GM12878 (cell line): ENCODE data around the gene RSBN1L.

Experiments
- CBX5 ChIP-seq: sonication (generic); IDR thresholded peaks from 2 replicates; pipeline ENCODE4 v1.6.1; 2016; ENCODE audit warnings: low read depth, moderate library complexity, mild to moderate bottlenecking, inconsistent platforms
- CTCF ChIP-seq, 3 experiments: IDR thresholded peaks in 2 of 3; conservative IDR thresholded peaks in 1 of 3; 2 replicates each; pipeline ENCODE4 v1.5.1; 2011; ENCODE audit warnings: low read depth in 3 of 3, low read length in 3 of 3, mild to moderate bottlenecking in 3 of 3, control low read depth in 2 of 3, moderate library complexity in 2 of 3, inconsistent platforms in 1 of 3, mixed read lengths in 1 of 3; ENCODE audit not compliant: control insufficient read depth in 2 of 3, insufficient read depth in 1 of 3; ENCODE audit errors: extremely low read depth in 1 of 3
- EP300 ChIP-seq, 2 experiments: fragments of 150-350 bp in 1 of 2; IDR thresholded peaks; 2 replicates each; pipeline ENCODE4 v1.6.1; 2011 to 2012; ENCODE audit warnings: low read depth in 2 of 2, low read length in 2 of 2, borderline replicate concordance in 1 of 2, improper control_type of control experiment in 1 of 2, inconsistent platforms in 1 of 2; ENCODE audit not compliant: control insufficient read depth in 1 of 2
- EZH2 ChIP-seq: IDR thresholded peaks from 2 replicates; pipeline ENCODE4 v1.6.1; 2012; ENCODE audit warnings: low read depth, mild to moderate bottlenecking, control low read depth, inconsistent platforms, low read length, borderline replicate concordance; ENCODE audit not compliant: control insufficient read depth
- FOS ChIP-seq: IDR thresholded peaks from 3 replicates; pipeline ENCODE4 v1.6.1; 2011; ENCODE audit warnings: borderline replicate concordance; ENCODE audit not compliant: insufficient read length; ENCODE audit errors: extremely low read depth
- LARP7 ChIP-seq: fragments of 450-650 bp; IDR thresholded peaks from 2 replicates; pipeline ENCODE4 v1.6.1; 2017; ENCODE audit warnings: mild to moderate bottlenecking
- POLR2A ChIP-seq: IDR thresholded peaks from 2 replicates; pipeline ENCODE4 v1.6.1; 2011; ENCODE audit warnings: low read depth, mild to moderate bottlenecking, low read length
- SMC3 ChIP-seq: IDR thresholded peaks from 2 replicates; pipeline ENCODE4 v1.6.1; 2011; ENCODE audit warnings: low read length, improper control_type of control experiment, borderline replicate concordance
- ZNF217 ChIP-seq: fragments of 450-650 bp; IDR thresholded peaks from 2 replicates; pipeline ENCODE4 v1.6.1; 2017; ENCODE audit warnings: antibody characterized with exemption, mild to moderate bottlenecking
- ZNF274 ChIP-seq: IDR thresholded peaks from one replicate; pipeline ENCODE4 v1.8.0; 2011; ENCODE audit not compliant: insufficient read length, insufficient read depth

GRCh38 chr7:77765906-77766800 lies 69.9 kb downstream of the RSBN1L start:
- no peak for TF ChIP-seq EZH2
- TF ChIP-seq CTCF (IDR thresholded peaks at IDR 0.05 in 2 of 3, conservative IDR thresholded peaks at IDR 0.05 in 1 of 3; ENCODE audit: control insufficient read depth in 2 of 3, extremely low read depth in 1 of 3, insufficient read depth in 1 of 3, low read depth in 3 of 3, low read length in 3 of 3), result no peak
- TF ChIP-seq SMC3, result no peak
- no peak for TF ChIP-seq LARP7
- no peak for TF ChIP-seq CBX5
- no peak for TF ChIP-seq FOS
- TF ChIP-seq POLR2A, result no peak
- TF ChIP-seq ZNF217, result no peak
- no peak for TF ChIP-seq ZNF274
- TF ChIP-seq EP300 (IDR thresholded peaks at IDR 0.05; ENCODE audit: borderline replicate concordance in 1 of 2, control insufficient read depth in 1 of 2, low read depth in 2 of 2, low read length in 2 of 2), result no peak
